GM12874 (cell line): ENCODE results near the gene ERC1.

ENCODE experiments used
- TF ChIP-seq, protein P1 (sequence below): IDR thresholded peaks from 2 replicates; pipeline ENCODE4 v1.5.1; 2011; ENCODE audit warnings: low read depth, mild to moderate bottlenecking, control low read depth, low read length, moderate library complexity; ENCODE audit not compliant: insufficient read depth

ERC1 gene

DNA sequence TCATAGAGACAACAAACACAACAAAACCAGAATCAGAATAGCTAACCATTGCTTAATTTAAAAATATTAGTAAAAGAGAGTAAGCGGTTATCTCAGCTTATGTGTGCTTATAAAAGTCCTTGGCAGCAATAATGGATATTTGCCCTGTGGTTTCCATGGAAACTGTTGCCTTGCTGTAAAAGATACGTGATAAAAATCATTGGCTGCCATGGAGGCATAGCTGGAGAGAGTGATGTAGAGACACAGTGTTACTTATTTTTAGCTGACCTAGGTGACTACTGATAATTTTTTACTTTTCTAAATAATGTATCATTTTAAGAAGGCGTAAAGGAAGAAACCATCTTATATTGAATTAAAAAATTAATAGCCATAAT lies 92.9 kb downstream of the ERC1 start:
- TF ChIP-seq, protein P1, sequence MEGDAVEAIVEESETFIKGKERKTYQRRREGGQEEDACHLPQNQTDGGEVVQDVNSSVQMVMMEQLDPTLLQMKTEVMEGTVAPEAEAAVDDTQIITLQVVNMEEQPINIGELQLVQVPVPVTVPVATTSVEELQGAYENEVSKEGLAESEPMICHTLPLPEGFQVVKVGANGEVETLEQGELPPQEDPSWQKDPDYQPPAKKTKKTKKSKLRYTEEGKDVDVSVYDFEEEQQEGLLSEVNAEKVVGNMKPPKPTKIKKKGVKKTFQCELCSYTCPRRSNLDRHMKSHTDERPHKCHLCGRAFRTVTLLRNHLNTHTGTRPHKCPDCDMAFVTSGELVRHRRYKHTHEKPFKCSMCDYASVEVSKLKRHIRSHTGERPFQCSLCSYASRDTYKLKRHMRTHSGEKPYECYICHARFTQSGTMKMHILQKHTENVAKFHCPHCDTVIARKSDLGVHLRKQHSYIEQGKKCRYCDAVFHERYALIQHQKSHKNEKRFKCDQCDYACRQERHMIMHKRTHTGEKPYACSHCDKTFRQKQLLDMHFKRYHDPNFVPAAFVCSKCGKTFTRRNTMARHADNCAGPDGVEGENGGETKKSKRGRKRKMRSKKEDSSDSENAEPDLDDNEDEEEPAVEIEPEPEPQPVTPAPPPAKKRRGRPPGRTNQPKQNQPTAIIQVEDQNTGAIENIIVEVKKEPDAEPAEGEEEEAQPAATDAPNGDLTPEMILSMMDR = no peak

DNA sequence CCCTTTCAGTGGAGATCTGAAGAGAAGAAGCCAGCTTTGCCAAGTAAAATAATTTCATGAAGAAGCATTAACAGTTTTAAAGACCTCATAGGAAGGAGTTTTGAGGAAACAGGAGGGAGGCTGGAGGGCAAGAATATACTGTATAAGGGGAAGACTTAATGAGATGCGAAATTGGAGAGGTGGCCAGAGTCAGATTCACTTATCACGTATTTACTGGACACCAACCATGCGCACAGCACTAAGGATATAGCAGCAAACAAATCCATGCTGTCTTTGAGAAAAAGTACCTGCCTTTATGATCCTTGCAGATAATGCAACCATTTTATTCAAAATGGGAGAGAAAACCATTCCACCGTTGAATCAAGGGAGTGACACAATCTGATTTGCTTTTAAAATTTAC lies 100.3 kb downstream of the ERC1 start:
- TF ChIP-seq, protein P1 = no peak

DNA sequence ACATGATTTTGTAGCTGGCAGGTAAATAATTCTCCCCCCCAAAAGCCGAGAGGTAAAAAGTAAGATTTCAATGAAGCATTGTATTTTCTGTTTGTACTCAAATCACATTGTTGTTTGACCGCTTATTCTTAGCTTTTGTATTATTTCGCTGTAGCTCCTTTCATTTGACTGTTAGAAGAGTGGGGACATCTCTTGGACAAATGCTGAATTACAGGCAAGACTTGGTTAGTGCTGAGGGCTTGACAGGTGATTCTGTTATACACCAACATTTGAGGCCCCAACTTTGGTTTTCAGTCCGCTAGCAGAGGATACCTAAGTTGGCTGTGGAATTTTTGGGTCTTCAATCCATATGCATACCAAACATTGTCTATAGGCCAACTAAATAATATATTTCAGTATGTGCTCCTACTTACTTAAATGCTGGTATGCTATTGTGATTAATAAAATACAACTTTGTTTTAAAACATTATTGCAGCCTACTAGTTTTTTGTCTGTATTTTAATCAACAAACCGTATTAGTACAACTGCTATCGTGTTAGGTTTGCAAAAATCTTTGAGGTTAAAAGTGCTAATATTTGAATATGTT lies 102.2 kb downstream of the ERC1 start:
- TF ChIP-seq, protein P1 = peak; percentile 74

DNA sequence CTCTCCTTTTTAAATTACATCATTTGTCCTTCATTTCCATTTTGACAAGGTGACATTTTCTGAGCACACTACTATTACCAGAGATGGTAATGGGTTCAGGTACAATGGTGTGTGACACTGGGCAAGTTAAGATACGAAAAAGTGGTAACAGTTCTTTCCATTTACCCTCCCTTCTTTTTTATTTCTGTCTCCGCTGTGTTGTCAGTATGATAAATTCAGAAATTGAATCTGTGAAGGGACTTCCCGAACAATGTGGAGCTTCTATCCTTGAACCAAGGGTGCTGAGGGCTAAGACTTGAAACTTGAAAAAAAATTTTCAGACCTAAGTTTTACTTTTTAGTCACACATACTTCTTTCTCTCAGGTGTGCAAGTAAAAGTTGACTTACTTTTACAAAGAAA lies 103.7 kb downstream of the ERC1 start:
- TF ChIP-seq, protein P1 = no peak

DNA sequence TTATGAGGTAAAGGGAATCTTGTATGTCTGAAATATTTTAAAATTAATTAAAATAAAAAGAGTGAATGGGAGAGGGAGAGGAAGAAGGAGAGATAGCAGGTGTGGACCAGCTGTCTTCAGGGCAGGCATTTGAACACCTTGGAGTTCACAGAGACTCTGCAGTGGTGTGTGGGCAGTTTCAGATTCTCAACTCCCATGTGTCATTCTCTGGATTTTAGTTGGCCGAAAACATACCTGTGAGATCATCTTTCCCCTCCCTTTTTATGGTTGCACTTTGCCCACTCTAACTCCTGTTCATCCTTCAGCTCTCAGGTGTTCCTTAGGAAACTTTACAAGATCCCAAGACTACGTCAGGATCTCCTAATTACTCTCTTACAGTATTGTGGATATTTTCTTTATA lies 108.1 kb downstream of the ERC1 start:
- TF ChIP-seq, protein P1 = no peak

DNA sequence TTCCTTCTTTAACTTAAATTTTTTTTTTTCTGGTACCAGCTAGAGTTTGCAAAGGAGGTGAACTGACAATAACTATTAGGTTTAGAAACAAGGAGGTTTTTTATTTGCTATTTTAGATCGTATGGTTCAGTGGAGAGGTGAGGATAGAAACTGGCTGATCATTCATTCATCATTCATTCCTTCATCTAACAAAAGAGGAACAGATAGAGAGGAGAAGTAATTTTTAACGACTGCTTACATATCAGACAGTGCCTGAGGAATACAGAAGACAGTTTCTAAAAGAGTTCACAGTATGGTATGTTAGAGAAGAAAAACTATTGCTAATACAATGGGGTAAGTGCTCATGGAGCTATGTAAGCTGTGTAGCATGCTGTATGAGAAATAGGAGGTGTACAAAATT lies 111.1 kb downstream of the ERC1 start:
- TF ChIP-seq, protein P1 = no peak

DNA sequence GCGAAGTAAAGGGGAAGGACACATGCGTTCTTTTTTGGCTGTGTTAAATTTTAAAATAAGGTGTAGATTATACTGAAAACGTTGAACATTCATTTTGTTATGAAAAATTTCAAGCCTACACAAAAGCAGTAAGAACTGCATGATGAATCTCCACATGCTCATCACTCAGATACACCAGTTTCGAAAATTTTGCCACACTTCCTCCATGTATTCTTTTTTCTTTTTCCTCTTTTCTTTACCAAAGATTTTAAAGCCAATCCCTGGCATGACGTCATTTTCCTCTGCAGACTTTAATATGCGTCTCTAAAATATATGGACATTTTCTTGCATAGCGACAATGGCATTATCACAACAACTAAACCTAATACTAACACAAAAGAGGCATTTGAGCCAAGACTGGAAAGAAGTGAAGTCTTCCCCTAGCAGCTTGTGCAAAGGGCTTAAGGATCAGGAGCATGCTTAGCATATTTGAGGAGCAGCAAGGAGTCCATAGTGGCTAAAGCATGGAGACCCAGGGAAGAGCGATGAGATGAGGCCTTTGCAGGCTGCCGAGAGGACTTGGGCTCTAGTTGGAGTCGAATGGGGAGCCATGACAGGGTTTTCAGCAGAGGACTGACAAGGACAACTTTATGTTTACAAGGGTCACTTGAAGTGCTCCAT lies 111.9 kb downstream of the ERC1 start:
- TF ChIP-seq, protein P1 = no peak
